Measurements from ENCODE around the gene PSD2.
A peak's percentile ranks its signal among the peaks of the same experiment; 100 is the strongest.

Gene PSD2

DNA sequence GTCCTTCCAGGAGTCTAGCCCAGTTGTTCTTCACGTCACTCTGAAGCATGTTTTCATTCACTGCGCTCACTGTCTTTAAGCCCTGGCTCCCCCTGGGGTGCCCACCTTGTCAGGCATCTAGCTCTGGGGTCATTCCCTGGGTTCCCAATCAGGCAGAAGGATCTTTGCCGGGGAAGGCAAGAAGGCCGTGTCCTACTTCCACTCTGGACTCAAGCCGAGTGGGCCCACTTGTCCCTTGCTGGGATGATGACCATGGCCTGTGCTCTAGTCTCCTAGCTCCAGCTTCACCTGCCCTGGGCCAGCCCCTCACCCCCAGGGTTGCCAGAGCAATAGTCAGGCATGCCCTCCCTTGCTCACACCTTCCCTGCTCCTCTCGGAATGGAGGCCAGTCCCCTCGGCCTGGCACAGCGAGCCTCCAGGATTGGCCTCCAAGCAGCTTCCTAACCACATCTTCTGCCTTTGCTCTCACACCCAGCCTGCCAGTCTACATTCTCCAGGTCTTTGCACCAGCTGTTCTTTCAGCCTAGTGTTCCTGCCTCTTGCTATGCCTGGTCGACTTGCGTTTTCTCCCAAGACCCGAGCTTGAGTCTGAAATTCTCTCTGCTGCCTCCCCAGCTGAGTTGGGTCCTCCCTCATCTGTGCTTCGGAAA, 32.2 kb upstream of the PSD2 start:
- DNase-seq: no peak

DNA sequence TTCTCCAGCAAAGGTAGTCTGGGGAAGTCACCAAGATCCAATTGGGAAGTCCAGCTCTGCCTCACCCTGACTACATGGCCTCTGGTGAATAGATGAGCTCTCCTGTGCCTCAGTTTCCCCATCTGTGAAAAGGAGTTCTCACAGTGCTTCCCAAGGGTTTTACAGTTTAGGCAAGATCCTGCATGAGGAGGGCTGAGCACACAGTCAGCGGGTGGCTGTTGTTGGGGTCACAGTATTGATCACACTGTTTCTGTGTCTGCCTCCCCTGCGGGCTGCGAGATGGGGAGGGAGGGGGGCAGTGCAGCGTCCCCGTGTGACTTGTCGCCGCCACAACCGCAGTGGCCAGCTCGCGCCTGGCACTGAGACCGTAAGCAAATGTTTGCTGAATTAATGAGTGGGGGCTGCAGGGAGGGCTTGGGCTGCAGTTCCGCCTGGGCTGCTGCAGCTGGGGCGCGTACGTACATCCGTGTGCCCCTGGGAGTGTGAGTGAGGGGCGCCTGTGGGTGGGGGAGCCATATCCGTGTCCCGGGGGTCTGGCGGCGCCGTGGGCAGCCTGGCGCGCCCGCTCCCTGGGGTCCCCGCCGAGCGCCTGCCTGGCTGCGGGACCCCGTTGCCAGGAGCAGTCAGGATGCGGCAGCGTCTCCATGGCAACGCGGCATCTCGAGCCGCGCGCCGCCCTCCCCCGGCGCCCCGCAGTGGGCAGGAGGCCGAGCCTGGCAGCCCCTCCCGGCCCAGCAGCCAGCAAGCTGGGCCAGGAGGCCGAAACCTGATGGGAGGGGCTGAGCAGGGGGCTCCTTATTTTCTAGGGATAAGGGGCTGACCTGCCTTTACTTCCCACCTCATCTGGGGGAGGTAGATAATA, 31.4 kb upstream of the PSD2 start:
- DNase-seq: peak in 47 of 51 donors; percentile 18 to 92 (median 77)

DNA sequence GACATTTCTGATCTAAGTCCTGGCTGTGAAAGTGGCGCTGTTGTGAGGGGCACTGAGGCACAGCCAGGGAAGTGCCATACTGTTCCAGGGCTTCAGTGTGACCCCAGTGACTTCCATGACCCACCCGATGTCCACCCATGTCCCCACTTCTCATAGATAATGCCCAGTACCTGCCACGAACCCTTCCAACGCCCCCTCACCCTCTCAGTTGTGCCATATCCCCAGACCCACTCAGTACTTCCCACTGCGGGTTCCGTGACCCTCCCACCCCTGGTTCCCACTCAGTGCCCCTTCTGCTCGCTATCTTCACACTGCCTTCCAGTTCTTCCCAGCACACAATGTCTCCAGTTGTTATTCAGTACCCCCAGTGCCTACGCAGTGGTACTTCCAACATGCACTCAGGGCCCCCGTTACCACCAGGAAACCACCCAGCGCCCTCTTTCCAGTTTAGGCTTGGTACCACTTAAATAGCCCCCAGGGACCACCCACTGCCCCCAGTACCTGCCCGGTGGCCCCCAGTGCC, 30.7 kb upstream of the PSD2 start:
- peak in 3 of 51 donors; percentile 59 to 72 (median 63) for DNase-seq

DNA sequence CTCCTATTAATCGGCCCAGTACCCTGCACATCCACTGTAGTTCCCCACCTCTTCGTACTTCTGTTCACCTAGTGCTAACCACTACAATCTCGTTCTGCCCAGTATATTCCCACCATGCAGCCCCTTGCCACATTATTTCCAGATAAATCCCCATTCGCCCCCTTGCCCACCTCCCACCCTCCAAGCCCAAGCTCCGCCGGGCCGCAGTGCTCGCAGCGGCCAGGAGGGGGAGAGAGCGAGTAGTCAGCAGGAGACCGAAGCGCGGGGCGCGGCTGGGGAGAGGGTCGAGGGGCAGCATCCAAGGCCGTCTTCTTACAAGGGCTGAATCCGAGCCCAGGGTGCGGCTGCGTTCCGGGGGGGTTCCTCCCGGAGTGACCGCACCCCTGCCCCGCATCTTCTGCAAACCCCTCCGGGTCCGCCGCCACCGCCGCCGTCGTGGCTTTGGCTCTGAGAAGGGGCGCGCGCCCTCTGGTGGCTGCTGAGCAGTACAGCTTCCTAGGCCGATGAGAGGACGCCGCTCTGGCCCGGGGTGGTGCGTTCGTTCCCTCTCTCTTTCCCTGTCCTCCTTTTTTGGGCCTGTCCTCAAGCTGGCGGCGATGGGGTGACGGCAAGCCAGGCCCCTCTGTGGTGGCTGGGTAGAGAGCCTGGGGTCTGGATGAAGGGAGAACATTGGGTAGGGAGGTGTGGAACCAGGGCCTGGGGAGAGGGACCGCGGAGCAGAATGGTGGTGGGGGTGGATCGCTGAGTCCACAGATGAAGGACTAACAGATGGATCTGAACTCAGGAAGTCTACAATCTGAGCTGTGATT, 30.0 kb upstream of the PSD2 start:
- peak in 50 of 51 donors; percentile 36 to 97 (median 84) for DNase-seq

DNA sequence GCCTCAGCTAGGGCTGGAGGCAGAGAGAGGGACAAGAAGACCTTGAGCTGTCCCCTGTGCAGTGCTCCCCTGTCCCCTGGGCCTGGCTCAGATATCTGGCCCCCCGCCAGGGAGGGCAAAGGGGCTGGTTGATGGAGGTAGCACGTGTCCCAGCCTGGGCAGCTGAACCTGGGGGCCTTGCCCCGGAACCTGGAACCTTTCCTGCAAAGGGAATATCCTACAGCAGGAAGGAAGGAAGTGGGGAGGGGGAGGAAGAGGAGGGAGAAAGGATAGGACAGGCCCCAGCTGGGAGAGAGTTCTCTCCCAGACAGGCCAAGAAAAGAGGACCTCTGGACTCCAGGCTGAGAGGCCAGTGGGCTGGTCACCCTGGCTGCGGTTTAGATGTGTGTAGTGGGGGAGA, 27.6 kb upstream of the PSD2 start:
- DNase-seq: no peak

DNA sequence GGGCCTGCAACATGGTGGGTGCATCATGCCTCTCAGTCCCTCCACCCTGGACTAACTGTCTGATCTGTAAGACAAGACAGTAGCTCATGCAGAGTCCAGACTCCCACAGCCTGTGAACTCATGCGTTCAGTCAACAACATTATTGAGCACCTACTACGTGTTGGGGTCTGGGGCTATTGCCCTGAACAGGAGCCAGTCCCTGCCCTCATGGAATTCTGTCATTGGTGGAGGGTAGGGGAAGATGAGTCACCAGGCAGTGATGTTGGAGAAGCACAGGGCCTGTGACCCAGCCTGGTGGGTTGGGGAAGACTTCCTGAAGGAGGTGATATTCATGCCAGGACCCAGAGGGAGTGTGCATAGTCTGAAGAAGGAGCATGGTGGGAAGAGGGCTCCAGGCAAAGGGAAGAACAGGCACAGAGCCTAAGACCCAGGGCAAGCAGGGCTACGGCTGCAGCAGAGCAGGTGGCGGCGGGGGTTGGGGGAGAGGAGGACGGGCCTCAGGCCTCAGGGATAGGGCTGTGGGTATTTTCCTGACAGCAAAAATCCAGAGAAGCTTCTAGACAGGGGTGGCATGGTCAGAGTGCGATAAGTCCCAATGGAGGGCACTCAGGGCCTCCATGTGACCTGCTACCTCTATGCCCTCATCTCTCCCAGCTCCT, 26.7 kb upstream of the PSD2 start:
- no peak for DNase-seq

DNA sequence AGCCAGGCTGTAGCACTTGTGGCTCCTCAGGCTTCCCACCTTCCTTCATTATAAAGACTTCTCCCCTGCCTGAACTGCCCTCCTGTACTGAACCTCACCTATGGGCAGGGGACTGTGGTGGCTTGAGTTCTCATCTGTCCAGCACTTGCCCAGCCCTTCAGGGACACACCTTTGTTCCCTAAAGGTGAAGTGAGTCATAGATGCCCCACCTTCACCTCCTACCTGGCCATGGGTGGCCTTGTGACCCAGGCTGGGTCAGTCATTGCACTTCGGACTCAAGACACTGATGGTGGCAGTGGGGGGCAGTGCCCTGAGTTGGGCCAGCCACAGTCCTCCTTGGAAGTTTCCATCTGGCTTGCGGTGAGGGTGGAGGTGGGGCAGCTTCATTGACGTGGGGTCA, 26.1 kb upstream of the PSD2 start:
- DNase-seq: no peak

DNA sequence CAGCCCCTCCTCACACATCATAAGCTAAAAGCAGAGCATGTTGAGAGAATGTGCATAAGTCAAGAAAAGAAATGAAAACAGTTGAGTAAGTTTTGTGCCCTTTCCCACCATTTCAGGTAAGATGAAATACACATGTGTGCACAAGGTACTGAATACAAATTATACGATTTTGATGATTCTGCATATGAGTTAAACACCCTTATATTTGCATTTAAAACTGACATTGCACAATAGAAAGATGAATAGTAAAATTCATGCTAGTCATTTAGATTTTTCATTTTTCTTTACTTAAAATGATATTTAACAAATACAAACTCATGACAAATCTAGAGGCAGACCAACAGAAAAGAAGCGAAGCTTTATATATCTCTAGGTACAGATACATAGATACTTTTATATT, 24.9 kb upstream of the PSD2 start:
- no peak for DNase-seq

DNA sequence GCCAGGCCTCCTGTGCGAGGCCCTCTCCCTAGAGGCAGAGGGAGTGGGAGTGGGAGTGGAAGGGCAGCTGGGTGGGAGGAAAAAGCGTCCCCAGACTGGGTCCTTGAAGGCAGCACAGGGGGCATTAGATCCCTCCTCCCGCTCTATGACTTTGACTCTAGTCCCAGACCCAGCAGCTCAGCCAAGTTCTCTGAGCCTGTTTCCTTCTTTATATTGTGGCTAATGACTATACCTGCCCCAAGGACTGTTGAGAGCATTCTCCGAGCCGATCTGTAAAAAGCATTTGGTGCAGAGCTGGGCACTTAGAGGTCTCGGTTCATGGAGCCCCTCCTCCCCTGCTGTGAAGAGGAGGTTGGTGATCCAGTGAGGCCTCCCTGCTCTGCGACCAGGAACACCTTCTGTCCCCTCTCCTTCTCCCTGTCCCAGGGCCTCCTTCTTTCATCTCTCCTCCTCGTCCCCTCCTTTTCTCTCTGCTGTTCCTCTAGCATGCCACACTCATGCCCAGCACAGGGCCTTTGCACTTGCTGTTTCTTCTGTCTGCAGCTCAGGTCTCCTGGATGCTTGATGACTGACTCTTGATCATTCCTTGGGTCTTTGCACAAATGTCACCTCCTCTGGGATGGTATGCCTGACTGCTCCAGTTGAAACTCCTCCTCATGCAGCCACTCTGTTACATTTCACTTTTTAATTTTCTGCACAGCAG, 23.4 kb upstream of the PSD2 start:
- no peak for DNase-seq

DNA sequence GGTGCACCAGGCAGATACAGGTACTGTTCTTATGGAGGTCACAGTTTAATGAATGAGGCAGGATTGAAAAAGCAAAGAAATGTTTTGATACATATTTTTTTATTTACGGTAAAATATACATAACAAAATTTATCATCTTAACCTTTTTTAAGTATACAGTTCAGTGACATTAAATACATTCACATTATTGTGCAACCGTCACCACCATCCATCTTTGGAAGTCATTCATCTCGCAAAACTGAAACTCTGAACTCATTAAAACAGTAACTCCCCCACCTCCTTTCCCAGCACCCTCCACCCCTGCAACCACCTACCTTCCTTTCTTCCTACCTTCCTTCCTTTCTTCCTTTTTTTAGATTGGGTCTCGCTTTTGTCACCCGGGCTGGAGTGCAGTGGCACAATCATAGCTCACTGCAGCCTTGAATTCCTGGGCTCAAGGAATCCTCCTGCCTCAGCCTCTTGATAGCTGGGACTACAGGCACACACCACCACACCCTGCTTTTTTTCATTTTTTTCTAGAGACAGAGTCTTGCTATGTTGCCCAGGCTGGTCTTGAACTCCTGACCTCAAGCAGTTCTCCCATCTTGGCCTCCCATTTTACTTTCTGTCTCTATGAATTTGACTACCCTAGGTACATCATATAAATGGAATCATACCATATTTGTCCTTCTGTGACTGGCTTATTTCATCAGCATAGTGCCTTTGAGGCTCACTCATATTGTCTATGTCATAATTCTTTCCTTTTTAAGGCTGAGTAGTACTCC, 22.5 kb upstream of the PSD2 start:
- DNase-seq: no peak

DNA sequence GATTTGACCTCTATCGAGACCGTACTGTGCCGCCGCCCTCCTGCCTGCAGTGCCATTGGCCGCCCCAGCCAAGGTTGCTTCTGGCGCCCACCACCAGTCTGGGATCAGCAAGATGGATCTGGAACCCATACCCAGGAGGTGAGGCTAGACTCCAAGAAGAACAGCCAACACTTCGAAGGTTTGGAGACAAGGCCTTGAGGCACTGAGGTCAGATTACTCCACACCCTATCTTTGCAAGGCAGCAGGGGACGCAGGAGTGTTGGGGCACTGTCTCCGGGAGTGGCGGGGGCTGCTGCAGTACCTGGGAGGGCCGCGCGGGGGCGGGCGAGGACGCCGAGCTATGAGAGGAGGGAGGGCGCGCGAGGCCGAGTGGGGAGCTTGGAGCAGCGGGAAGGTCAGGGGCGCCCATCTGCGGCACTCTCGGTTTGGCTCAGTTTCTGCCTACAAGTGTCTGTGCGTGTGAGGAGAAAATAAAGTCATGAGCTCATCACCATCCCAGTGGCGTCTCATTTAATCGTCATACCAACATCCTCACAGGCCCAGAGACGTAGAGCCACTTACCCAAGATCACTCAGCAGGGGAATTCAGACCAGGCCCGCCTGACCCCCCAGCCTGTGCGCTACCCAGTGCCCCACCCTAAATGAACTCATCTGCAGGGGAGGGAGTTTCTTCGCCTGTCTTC, 20.5 kb upstream of the PSD2 start:
- DNase-seq: peak in 43 of 51 donors; percentile 20 to 84 (median 58)

DNA sequence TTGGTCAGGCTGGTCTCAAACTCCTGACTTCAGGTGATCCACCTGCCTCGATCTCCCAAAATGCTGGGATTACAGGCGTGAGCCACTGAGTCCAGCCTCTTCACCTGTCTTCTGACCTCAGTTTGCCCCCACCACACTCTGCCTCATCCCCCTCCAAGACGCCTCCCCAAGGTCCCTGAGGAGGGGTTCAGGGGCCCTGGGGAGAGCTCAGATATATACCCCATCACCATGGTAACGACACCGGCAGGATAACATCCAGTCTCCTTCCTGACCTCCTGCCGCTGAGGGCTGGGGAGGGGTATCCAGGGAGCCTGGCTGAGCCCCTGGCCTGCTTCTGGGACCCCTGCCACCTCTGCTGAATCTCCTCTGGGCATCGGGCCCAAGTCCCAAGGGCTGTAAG, 19.7 kb upstream of the PSD2 start:
- DNase-seq: no peak

DNA sequence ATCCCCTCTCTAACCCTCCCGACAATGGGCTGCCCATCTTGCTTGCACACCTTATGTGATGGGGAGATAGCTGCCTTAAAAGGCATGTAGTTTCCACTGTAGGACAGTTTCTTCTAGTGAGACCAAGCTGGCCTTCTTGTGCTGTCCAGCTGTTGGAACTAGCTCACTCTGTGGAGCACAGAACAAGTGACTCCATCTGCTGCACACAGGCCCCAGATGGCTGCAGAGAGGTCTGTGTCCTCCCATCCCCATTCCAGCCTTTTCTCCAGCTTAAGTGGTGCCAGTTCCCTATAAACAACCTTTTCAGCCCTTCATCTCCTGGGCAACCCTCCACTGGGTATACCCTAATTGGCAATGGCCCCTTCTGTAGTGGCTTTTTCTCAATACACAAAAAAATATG, 18.7 kb upstream of the PSD2 start:
- DNase-seq: no peak

DNA sequence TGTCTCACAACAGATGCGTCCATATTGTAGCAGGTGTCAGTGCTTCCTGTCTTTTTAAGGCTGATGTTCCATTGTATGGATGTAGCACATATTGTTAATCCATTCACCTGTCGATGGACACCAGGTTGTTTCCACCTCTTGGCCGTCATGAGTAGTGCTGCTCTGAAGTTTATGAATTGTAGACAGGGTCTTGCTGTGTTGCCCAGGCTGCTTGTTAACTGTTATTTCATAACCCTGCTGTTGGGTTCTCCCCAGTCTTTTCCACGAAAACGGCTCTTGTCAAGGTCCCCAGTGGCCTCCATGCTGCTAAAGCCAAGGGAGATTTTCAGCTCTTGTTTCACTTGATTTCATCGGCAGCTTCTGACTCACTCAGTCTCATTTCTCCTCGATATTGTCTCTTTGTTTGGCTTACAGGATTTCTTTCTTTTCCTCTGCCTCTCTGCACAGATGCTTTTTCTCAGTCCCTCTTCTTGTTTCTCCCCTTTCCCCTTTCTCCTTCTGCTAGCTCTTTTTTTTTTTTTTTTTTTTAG, 12.1 kb upstream of the PSD2 start:
- DNase-seq: no peak

DNA sequence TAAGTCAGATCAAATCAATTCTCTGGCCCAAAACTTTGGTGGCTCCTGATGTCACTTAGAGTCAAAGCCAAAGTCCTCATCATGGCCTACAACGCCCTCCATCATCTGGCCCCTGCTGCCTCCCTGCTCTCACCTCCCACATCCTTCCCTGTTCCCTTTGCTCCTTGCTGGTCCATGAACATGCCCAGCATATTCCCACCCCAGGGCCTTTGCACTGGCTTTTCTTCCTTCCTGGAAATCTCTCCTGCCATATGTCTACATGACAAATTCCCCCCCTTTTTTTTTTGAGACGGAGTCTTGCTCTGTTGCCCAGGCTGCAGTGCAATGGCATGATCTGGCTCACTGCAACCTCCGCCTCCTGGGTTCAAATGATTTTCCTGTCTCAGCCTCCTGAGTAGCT, 11.1 kb upstream of the PSD2 start:
- DNase-seq: no peak

DNA sequence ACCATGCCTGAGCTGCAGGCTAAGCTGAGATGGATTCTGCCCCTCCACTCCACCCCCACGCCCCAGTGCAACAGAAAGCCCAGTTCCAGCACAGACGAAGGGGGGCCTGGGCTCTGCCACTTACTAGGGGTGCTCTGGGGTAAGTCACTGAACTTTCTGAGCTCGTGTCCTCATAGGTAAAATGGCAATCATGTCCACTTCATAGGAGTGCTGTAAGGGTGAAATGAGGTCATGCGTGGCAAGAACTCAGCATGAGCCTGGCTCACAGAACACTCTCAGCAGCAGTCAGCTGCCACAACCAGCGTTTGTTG, 8.4 kb upstream of the PSD2 start:
- no peak for DNase-seq

DNA sequence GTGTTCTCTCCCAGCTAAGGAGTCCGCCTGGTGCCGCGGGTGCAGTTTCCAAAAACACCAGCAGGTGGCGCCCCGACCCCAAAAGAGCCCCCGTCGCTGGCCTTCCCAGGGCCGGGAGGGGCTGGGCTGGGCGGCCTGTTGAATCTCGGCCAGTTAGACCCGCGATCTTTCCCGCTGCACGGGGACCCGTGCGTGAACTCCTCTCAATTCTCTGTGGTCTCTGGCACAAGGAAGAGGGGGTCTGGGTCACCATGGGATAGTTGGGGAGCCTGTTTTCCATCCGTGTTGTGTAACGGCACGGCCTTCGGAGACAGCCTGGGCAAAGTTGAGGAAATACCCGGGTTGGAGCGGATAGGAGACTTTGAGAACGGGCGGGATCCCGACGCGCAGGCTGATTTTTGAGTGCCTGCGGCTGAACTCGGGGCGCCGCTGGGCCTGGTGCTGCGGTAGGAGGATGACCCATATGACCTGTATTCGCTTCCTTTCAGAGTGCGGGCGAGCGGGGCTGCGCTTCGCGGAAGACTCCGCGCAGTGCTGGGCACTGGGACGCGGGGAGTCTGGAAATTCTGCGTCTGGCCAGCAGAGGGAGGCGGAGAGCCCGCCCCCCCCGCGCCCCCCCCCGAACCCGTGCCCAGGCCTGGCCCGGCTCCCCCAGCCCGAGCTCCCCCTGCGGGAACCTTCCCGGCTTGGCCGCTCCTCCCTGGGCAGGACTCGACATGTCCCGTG, 7.9 kb upstream of the PSD2 start:
- peak; percentile 68 to 97 (median 90) for DNase-seq

DNA sequence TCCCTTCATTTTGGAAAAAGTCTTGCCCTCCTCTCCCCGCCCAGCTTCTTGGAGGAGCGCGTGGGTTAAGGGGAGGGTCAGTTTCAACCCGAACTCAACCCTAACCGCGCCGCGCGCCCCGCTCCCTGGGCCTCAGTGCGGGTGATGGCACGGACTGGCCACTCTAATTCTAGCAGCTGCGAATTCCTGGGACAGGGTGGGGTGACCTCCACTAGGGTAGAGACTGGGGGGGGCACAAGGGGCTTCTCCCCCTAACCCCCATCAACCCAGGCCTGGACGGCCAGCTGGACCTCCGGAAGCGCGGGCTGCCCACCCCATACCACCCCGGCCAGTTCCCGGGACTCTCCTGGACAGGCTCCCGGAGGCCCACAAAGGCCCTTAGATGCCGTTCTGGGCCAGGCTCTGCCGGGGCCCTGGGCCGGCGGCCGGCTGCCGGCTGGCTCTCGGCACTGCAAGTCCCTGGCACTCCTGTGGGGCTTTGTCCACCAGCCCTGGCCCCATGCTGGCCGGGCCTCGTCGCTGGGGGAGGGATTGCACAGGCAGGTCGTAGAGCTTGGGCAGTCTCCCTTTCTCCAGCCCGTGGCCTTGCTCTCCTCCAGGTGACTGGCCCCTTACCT, 7.2 kb upstream of the PSD2 start:
- DNase-seq: peak in 50 of 51 donors; percentile 33 to 98 (median 88)

Data from hypothalamus (tissue), 51 donors.